Posterior cingulate gyrus (tissue), 11 donors: ENCODE measurements around the gene RMC1.
A peak's percentile ranks its signal among the peaks of the same experiment; 100 is the strongest.
"Not testable (repeated sequence)": the region's sequence is repeated elsewhere in the genome, so short reads cannot be mapped to it uniquely, and the experiment has no call there.

Source experiments
- DNase-seq, 10 donors: peaks; one replicate each; pipeline versions ENCODE4 v3.0.0 to v3.0.0-alpha.2; 2020 to 2021; ENCODE audit warnings: mixed read lengths in 3 of 10
- intact Hi-C: fragments of 100-400 bp; cut with DNase I; formaldehyde crosslinking; loops from one replicate; pipeline ENCODE4 v1.15.1; 2023

RMC1 gene

GRCh38 chr18:23503038-23503962 is at the start of gene RMC1:
TSS of gene RMC1 (plus strand) at chr18:23503511. CDS start at chr18:23503619, 108 bp downstream.
- peak; percentile 93 to 100 (median 98) for DNase-seq
- intact Hi-C loops: loop anchor here (1.0 to 10.0 kb wide), 5 partner anchors 50 to 412 kb away; partner anchors contain the start of genes CABLES1, NPC1 and RIOK3

- intact Hi-C loops: loop anchor here (1.0 to 2.0 kb wide), 2 partner anchors 15 to 50 kb away; partner anchors contain the start of gene RMC1
- DNase-seq: no peak
Observed at GRCh38 chr18:23453680-23454058, 49.6 kb upstream of the RMC1 start.

GRCh38 chr18:23456835-23457234 is 46.5 kb upstream of the RMC1 start:
- DNase-seq: no peak
- intact Hi-C loops: no loop called here

- no peak for DNase-seq
- intact Hi-C loops: no loop called here
Observed at GRCh38 chr18:23458830-23459529, 44.3 kb upstream of the RMC1 start.

GRCh38 chr18:23459530-23459921 is 43.8 kb upstream of the RMC1 start:
- intact Hi-C loops: no loop called here

GRCh38 chr18:23460285-23461273 is 42.7 kb upstream of the RMC1 start:
- no peak for DNase-seq
- intact Hi-C loops: no loop called here

More at GRCh38 chr18:23459530-23459921, 43.8 kb upstream of the RMC1 start:
- no peak for DNase-seq

GRCh38 chr18:23462876-23463275 is 40.4 kb upstream of the RMC1 start:
- no peak for DNase-seq
- intact Hi-C loops: no loop called here

- intact Hi-C loops: no loop called here
- DNase-seq: no peak
Observed at GRCh38 chr18:23468753-23469459, 34.4 kb upstream of the RMC1 start.

GRCh38 chr18:23470620-23471387 is 32.5 kb upstream of the RMC1 start:
- intact Hi-C loops: no loop called here
- no peak for DNase-seq

GRCh38 chr18:23471486-23471885 is 31.8 kb upstream of the RMC1 start:
- intact Hi-C loops: no loop called here
- DNase-seq: no peak

- intact Hi-C loops: no loop called here
- DNase-seq: no peak
Observed at GRCh38 chr18:23479829-23480505, 23.3 kb upstream of the RMC1 start.

GRCh38 chr18:23484561-23485182 is 18.6 kb upstream of the RMC1 start:
- no peak for DNase-seq
- intact Hi-C loops: no loop called here

- no peak for DNase-seq
- intact Hi-C loops: no loop called here
Observed at GRCh38 chr18:23485386-23485785, 17.9 kb upstream of the RMC1 start.

GRCh38 chr18:23487738-23488570 is 15.4 kb upstream of the RMC1 start:
- intact Hi-C loops: no loop called here

GRCh38 chr18:23489586-23489985 is 13.7 kb upstream of the RMC1 start:
- intact Hi-C loops: not testable (repeated sequence)

More at GRCh38 chr18:23487738-23488570, 15.4 kb upstream of the RMC1 start:
- no peak for DNase-seq

GRCh38 chr18:23493654-23494053 is 9.7 kb upstream of the RMC1 start:
- no peak for DNase-seq
- intact Hi-C loops: no loop called here

More at GRCh38 chr18:23489586-23489985, 13.7 kb upstream of the RMC1 start:
- DNase-seq: not testable (repeated sequence)

GRCh38 chr18:23494992-23495391 is 8.3 kb upstream of the RMC1 start:
- intact Hi-C loops: no loop called here
- DNase-seq: no peak
